Panc1 (cell line): ENCODE data around the gene CMIP. TPM values are rescaled to one million over a fixed set of nuclear protein-coding genes. Genes with fewer than 3 reads are reported as not detected.

Source experiments
- ATAC-seq: fragments of 200-7000 bp; cut with Tn5 transposase; 2 replicates; pipeline ENCODE4 v1.9.1; 2020; ENCODE audit warnings: mild to moderate bottlenecking, moderate library complexity
- BruUV-seq: library from RNA; stranded (reverse); fragments of 400-500 nt; replicated peaks from 2 replicates; lab custom pipeline; 2021; lab: Mats Ljungman, UMichigan
- CTCF ChIA-PET: fragments of 300-600 bp; sonication (Branson Sonifier 250); formaldehyde crosslinking; loops from one replicate; lab custom pipeline; 2022; ENCODE audit warnings: antibody characterized with exemption; lab: Charles Lee
- POLR2A ChIA-PET: fragments of 300-600 bp; sonication (Branson Sonifier 250); formaldehyde crosslinking; loops from one replicate; lab custom pipeline; 2022; ENCODE audit warnings: antibody characterized with exemption; lab: Charles Lee
- DNase-seq: peaks from one replicate; pipeline ENCODE4 v3.0.0-alpha.2; 2010; ENCODE audit warnings: low read depth, low spot score
- H3K27ac ChIP-seq: 2 replicates; pipeline ENCODE4 v1.5.1; 2011; ENCODE audit warnings: mild to moderate bottlenecking, low read length, inconsistent platforms
- H3K27me3 ChIP-seq: fragments of 200-500 bp; sonication (Bioruptor generic); 2 replicates; pipeline ENCODE4 v1.6.0; 2014; ENCODE audit warnings: low read length, inconsistent platforms; ENCODE audit not compliant: control insufficient read depth, insufficient read depth
- H3K36me3 ChIP-seq: fragments of 200-500 bp; sonication (Bioruptor generic); 2 replicates; pipeline ENCODE4 v1.5.1; 2014; ENCODE audit warnings: inconsistent platforms, mild to moderate bottlenecking, low read length, moderate library complexity; ENCODE audit not compliant: control insufficient read depth, insufficient read depth
- H3K4me1 ChIP-seq: 2 replicates; pipeline ENCODE4 v1.5.1; 2011; ENCODE audit warnings: inconsistent platforms, mild to moderate bottlenecking, low read length, moderate library complexity; ENCODE audit not compliant: control insufficient read depth, insufficient read depth
- H3K4me3 ChIP-seq, 2 experiments: 2 replicates each; pipeline ENCODE4 v1.5.1; 2011 to 2012; ENCODE audit warnings: low read depth in 2 of 2, low read length in 2 of 2, mild to moderate bottlenecking in 2 of 2, inconsistent platforms in 1 of 2, moderate library complexity in 1 of 2
- H3K9me3 ChIP-seq: fragments of 200-500 bp; sonication (Bioruptor generic); 2 replicates; pipeline ENCODE4 v1.5.1; 2014; ENCODE audit warnings: low read depth, mild to moderate bottlenecking, inconsistent platforms, low read length, moderate library complexity; ENCODE audit not compliant: control insufficient read depth, insufficient read depth
- POLR2AphosphoS5 ChIP-seq: IDR thresholded peaks from 2 replicates; pipeline ENCODE4 v1.6.1; 2012; ENCODE audit warnings: mild to moderate bottlenecking, low read depth, low read length, moderate library complexity
- SIN3A ChIP-seq: IDR thresholded peaks from 2 replicates; pipeline ENCODE4 v1.6.1; 2012; ENCODE audit warnings: low read depth, mild to moderate bottlenecking, low read length, moderate library complexity, borderline replicate concordance; ENCODE audit not compliant: insufficient read depth
- TCF7L2 ChIP-seq: IDR thresholded peaks from 2 replicates; pipeline ENCODE4 v1.6.1; 2011; ENCODE audit warnings: mild to moderate bottlenecking, low read depth, low read length, inconsistent platforms
- in situ Hi-C: cut with HindIII; loops from 2 replicates; pipeline ENCODE4 v1.10.0; 2016; ENCODE audit warnings: low sequenced_read_pairs, low pct_unique_long_range_greater_than_20kb
- intact Hi-C: fragments of 100-400 bp; cut with micrococcal nuclease; formaldehyde crosslinking; loops from one replicate; pipeline ENCODE4 v1.10.0; 2022; ENCODE audit not compliant: unreplicated experiment
- total RNA-seq: library from RNA; stranded (reverse); gene quantifications from one replicate; pipeline ENCODE4 v1.2.1, GENCODE V29; 2021; ENCODE audit not compliant: unreplicated experiment
- TF ChIP-seq, protein P1 (sequence below): fragments of 450-650 bp; IDR thresholded peaks from 2 replicates; pipeline ENCODE4 v1.5.1; 2017; ENCODE audit warnings: mild to moderate bottlenecking
- TF ChIP-seq, protein P2 (sequence below), 2 experiments: IDR thresholded peaks; 2 replicates each; pipeline ENCODE4 v1.6.1; 2011 to 2012; ENCODE audit warnings: low read depth in 2 of 2, control low read depth in 1 of 2, low read length in 1 of 2, mild to moderate bottlenecking in 1 of 2, moderate library complexity in 1 of 2; ENCODE audit not compliant: insufficient read depth in 1 of 2

Gene CMIP
- total RNA-seq, 1 experiment from 2014 or later, result 49.7 TPM

DNA sequence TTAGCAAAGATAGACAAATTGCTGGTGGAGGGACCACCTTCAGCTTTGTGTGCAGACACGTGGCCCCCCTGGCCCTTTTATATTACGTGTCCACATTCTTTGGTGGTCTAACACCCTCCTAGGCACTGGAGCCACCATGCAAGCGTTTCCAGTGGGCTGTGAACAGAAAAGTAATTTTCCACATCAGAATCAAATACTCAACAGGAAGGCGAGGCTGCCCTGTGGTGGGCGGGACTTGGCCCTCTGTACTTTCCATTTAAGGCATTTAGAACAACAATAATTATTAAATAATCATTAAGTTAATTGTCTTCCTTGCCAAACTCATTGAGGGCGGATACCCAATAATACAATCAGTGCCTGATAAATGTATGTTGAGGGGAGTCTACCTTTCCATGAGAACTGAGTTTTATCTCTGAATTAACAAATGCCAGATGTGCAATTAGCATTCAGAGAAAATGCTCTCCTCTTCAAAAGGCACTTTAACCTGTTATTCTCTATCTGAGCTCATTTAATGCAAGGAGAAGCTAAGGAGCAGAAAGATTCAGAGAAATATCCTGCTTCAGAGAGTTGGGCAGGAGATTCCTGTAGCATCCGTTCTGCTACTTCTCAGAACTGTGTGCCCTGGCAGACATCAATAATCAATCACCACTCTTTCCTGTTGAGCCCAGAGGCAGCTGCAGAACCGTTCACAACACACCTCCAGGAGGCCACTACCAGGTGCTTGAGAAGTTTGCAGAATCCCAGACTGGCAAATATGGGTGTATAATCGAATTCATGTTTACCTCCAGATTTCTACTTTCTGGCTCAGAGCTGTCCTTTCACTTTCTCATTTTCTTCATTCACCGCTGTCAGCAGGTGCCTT is 109.4 kb downstream of the CMIP start:
- Histone ChIP-seq H3K4me3 (no peak overlapping the region), H3K9me3 (no peaks in the 10 kb centered on the region), H3K4me1 (peaks cover 38% of the 10 kb centered on the region), H3K36me3 (no peaks in the 10 kb centered on the region), H3K27ac (peak overlapping the region; percentile 68), H3K27me3 (no peaks in the 10 kb centered on the region)
- ChIA-PET POLR2A (no interaction called here), CTCF (no interaction called here)
- TF ChIP-seq POLR2AphosphoS5 (no peak), TCF7L2 (no peak)
- TF ChIP-seq, protein P1, sequence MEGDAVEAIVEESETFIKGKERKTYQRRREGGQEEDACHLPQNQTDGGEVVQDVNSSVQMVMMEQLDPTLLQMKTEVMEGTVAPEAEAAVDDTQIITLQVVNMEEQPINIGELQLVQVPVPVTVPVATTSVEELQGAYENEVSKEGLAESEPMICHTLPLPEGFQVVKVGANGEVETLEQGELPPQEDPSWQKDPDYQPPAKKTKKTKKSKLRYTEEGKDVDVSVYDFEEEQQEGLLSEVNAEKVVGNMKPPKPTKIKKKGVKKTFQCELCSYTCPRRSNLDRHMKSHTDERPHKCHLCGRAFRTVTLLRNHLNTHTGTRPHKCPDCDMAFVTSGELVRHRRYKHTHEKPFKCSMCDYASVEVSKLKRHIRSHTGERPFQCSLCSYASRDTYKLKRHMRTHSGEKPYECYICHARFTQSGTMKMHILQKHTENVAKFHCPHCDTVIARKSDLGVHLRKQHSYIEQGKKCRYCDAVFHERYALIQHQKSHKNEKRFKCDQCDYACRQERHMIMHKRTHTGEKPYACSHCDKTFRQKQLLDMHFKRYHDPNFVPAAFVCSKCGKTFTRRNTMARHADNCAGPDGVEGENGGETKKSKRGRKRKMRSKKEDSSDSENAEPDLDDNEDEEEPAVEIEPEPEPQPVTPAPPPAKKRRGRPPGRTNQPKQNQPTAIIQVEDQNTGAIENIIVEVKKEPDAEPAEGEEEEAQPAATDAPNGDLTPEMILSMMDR, result no peak
- ATAC-seq (no peak), DNase-seq (no peak)
- no TSS peak for BruUV-seq
- intact Hi-C loops (no loop called here), in situ Hi-C loops (no loop called here)

DNA sequence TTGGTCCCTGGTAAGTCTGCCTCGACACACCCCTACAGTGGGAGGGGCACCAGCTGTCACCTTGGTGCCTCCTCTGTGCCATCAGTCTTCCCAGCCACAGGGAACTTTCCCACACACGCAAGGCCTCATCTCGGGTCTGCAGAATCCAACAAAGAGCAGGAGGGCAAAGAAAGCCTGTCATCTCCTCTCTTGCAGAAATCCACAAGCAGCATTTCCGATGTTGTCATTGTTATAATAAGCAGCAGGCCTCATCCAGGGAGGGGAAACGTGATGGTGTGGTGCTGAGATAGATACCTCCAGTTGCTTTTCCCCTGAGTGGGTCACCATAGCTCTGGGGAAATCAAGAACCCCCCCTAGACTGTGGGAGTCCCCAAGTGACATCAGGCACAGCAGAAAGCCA is 110.4 kb downstream of the CMIP start:
- Histone ChIP-seq H3K4me1 (peaks cover 43% of the 10 kb centered on the region), H3K36me3 (no peaks in the 10 kb centered on the region), H3K4me3 (no peak overlapping the region), H3K27me3 (no peaks in the 10 kb centered on the region), H3K27ac (no peak overlapping the region), H3K9me3 (no peaks in the 10 kb centered on the region)
- ATAC-seq (no peak), DNase-seq (no peak)
- ChIA-PET POLR2A (no interaction called here), CTCF (no interaction called here)
- no peak for TF ChIP-seq SIN3A
- TF ChIP-seq, protein P2, sequence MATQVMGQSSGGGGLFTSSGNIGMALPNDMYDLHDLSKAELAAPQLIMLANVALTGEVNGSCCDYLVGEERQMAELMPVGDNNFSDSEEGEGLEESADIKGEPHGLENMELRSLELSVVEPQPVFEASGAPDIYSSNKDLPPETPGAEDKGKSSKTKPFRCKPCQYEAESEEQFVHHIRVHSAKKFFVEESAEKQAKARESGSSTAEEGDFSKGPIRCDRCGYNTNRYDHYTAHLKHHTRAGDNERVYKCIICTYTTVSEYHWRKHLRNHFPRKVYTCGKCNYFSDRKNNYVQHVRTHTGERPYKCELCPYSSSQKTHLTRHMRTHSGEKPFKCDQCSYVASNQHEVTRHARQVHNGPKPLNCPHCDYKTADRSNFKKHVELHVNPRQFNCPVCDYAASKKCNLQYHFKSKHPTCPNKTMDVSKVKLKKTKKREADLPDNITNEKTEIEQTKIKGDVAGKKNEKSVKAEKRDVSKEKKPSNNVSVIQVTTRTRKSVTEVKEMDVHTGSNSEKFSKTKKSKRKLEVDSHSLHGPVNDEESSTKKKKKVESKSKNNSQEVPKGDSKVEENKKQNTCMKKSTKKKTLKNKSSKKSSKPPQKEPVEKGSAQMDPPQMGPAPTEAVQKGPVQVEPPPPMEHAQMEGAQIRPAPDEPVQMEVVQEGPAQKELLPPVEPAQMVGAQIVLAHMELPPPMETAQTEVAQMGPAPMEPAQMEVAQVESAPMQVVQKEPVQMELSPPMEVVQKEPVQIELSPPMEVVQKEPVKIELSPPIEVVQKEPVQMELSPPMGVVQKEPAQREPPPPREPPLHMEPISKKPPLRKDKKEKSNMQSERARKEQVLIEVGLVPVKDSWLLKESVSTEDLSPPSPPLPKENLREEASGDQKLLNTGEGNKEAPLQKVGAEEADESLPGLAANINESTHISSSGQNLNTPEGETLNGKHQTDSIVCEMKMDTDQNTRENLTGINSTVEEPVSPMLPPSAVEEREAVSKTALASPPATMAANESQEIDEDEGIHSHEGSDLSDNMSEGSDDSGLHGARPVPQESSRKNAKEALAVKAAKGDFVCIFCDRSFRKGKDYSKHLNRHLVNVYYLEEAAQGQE (IDR thresholded peaks at IDR 0.05; ENCODE audit: insufficient read depth in 1 of 2, low read depth in 2 of 2, low read length in 1 of 2), result no peak
- no peak for TF ChIP-seq POLR2AphosphoS5
- TF ChIP-seq, protein P1, result no peak
- no peak for TF ChIP-seq TCF7L2
- BruUV-seq, result no TSS peak
- in situ Hi-C loops, result no loop called here
- intact Hi-C loops, result no loop called here
